ENCODE data around the gene THRA.
A peak's percentile ranks its signal among the peaks of the same experiment; 100 is the strongest.

The THRA gene

GRCh38 chr17:40112191-40112711 is 49.5 kb downstream of the THRA start:
- no peak for TF ChIP-seq CTCF (IDR thresholded peaks at IDR 0.05; ENCODE audit: low read depth, low read length)
- H3K4me3 ChIP-seq (replicated peaks in 1 of 2; ENCODE audit: low read depth in 2 of 2, low read length in 2 of 2): no peak overlapping the region
- DNase-seq (ENCODE audit: low read depth in 2 of 2): no peak

- no peak for TF ChIP-seq CTCF (IDR thresholded peaks at IDR 0.05; ENCODE audit: low read depth, low read length)
- no peak for DNase-seq (ENCODE audit: low read depth in 2 of 2)
- H3K4me3 ChIP-seq (replicated peaks in 1 of 2; ENCODE audit: low read depth in 2 of 2, low read length in 2 of 2): no peak overlapping the region
Measured at GRCh38 chr17:40112718-40113109, 49.9 kb downstream of the THRA start.

GRCh38 chr17:40113110-40113906 is 50.5 kb downstream of the THRA start:
- TF ChIP-seq CTCF (IDR thresholded peaks at IDR 0.05; ENCODE audit: low read depth, low read length): peak; percentile 83
- DNase-seq (ENCODE audit: low read depth in 2 of 2): peak; percentile 97

GRCh38 chr17:40113907-40114245 is 51.1 kb downstream of the THRA start:
- no peak for DNase-seq (ENCODE audit: low read depth in 2 of 2)
- no peak overlapping the region for H3K4me3 ChIP-seq (replicated peaks in 1 of 2; ENCODE audit: low read depth in 2 of 2, low read length in 2 of 2)
- no peak for TF ChIP-seq CTCF (IDR thresholded peaks at IDR 0.05; ENCODE audit: low read depth, low read length)

More at GRCh38 chr17:40113110-40113906, 50.5 kb downstream of the THRA start:
- H3K4me3 ChIP-seq (replicated peaks in 1 of 2; ENCODE audit: low read depth in 2 of 2, low read length in 2 of 2): peak overlapping the region; percentile 36 to 46

DNA sequence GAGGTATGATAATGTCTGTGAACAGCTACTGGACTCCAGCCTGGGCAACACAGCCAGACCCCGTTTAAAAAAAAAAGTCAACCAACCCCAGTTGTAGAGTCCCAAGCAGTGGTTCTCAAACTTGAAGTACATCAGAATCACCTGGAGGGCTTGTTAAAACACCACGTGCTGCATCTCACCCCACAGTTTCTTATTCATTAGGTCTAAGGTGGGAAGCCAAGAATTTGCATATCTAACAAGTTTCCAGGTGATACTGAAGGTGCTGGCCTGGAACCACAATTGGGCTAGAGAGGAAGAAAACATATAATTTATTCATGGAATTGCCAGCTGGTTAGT is 52.3 kb downstream of the THRA start:
- DNase-seq (ENCODE audit: low read depth in 2 of 2): no peak
- H3K4me3 ChIP-seq (replicated peaks in 1 of 2; ENCODE audit: low read depth in 2 of 2, low read length in 2 of 2): no peak overlapping the region
- no peak for TF ChIP-seq CTCF (IDR thresholded peaks at IDR 0.05; ENCODE audit: low read depth, low read length)

- TF ChIP-seq CTCF (IDR thresholded peaks at IDR 0.05; ENCODE audit: low read depth, low read length): no peak
- H3K4me3 ChIP-seq (replicated peaks in 1 of 2; ENCODE audit: low read depth in 2 of 2, low read length in 2 of 2): peak within 1 kb of the TSS; percentile 92 to 97
- peak; percentile 77 to 88 for DNase-seq (ENCODE audit: low read depth in 2 of 2)
Measured at GRCh38 chr17:40121181-40122135, 58.7 kb downstream of the THRA start, which contains the start of gene MSL1. MSL1 (plus strand) TSS chr17:40121971; CDS start chr17:40122613, 642 bp downstream.
